Spleen (tissue), 11 donors: ENCODE data around the gene SIAH2. TPM values are rescaled to one million over a fixed set of nuclear protein-coding genes. Genes with fewer than 3 reads are reported as not detected.
"Not testable (repeated sequence)": the region's sequence is repeated elsewhere in the genome, so short reads cannot be mapped to it uniquely, and the experiment has no call there.

Experiments used
- DNase-seq: peaks from one replicate; pipeline ENCODE4 v3.0.0-alpha.2; 2020
- H3K27ac ChIP-seq, 8 donors: fragments of 200-600 bp; sonication (generic) in 7 of 8; 1 replicate in 4 of 8; 2 replicates in 4 of 8; pipeline versions ENCODE4 v1.5.0 to v1.8.0; 2016 to 2021; ENCODE audit warnings: inconsistent platforms in 4 of 8, mild to moderate bottlenecking in 4 of 8, moderate library complexity in 1 of 8
- H3K27me3 ChIP-seq, 7 donors: fragments of 200-600 bp; sonication (generic) in 6 of 7; replicated peaks in 1 of 7; 1 replicate in 4 of 7; 2 replicates in 3 of 7; pipeline versions ENCODE4 v1.5.0 to v1.8.0; 2016 to 2021; ENCODE audit warnings: inconsistent platforms in 3 of 7, mild to moderate bottlenecking in 1 of 7
- H3K36me3 ChIP-seq, 6 donors: fragments of 200-600 bp; sonication (generic) in 5 of 6; 1 replicate in 4 of 6; 2 replicates in 2 of 6; pipeline versions ENCODE4 v1.5.0 to v1.8.0; 2016 to 2021; ENCODE audit warnings: inconsistent platforms in 2 of 6
- H3K4me1 ChIP-seq, 6 donors: fragments of 200-600 bp; sonication (generic) in 5 of 6; 1 replicate in 3 of 6; 2 replicates in 3 of 6; pipeline versions ENCODE4 v1.5.0 to v1.8.0; 2016 to 2021; ENCODE audit warnings: inconsistent platforms in 3 of 6
- H3K4me3 ChIP-seq, 8 donors: fragments of 200-600 bp; sonication (generic) in 7 of 8; 1 replicate in 4 of 8; 2 replicates in 4 of 8; pipeline versions ENCODE4 v1.5.0 to v1.8.0; 2016 to 2021; ENCODE audit warnings: inconsistent platforms in 4 of 8, mild to moderate bottlenecking in 4 of 8, moderate library complexity in 2 of 8
- H3K9me3 ChIP-seq, 8 donors: fragments of 200-600 bp; sonication (generic) in 7 of 8; 1 replicate in 4 of 8; 2 replicates in 4 of 8; pipeline versions ENCODE4 v1.5.0 to v1.8.0; 2016 to 2021; ENCODE audit warnings: inconsistent platforms in 4 of 8
- POLR2A ChIP-seq, 3 donors: fragments of 450-650 bp; IDR thresholded peaks; one replicate each; pipeline ENCODE4 v1.5.1; 2017; ENCODE audit warnings: antibody characterized with exemption in 3 of 3, mild to moderate bottlenecking in 1 of 3
- POLR2AphosphoS5 ChIP-seq, 3 donors: sonication (generic); formaldehyde crosslinking; IDR thresholded peaks; one replicate each; pipeline ENCODE4 v1.5.1; 2017; ENCODE audit warnings: antibody characterized with exemption in 3 of 3
- WGBS, 5 donors: extraction: QIAGEN DNeasy Blood & Tissue Kit in 3 of 5; methylation state at CpG; one replicate each; pipeline versions ENCODE4 v1.1.5 to v1.1.7; 2013 to 2018; 5-methylcytosine and 5-hydroxymethylcytosine counted together
- intact Hi-C: fragments of 100-400 bp; cut with DNase I; formaldehyde crosslinking; loops from one replicate; pipeline ENCODE4 v1.15.0; 2023; ENCODE audit warnings: low total_unique reads
- polyA plus RNA-seq, 3 donors: library from polyadenylated mRNA; stranded (reverse); fragments of 200-250 nt; gene quantifications; one replicate each; pipeline ENCODE4 v1.2.1, GENCODE V29; 2013
- total RNA-seq, 7 donors: library from RNA; depleted of rRNA in 3 of 7; stranded (reverse); fragments of >200 nt in 3 of 7; fragmentation: NEBNext Ultra II Directional in 4 of 7; extraction: Animal tissue kit (Norgen Biotek cat#: 25700) in 4 of 7; gene quantifications; one replicate each; pipeline versions ENCODE4 v1.1.0 to v1.2.1, GENCODE V29; 2016 to 2021
- TF ChIP-seq, protein P1 (sequence below), 11 experiments: fragments of 200-600 bp in 7 of 11; fragments of 450-650 bp in 4 of 11; sonication (generic) in 4 of 11; IDR thresholded peaks in 8 of 11; conservative IDR thresholded peaks in 3 of 11; 1 replicate in 7 of 11; 2 replicates in 4 of 11; pipeline versions ENCODE4 v1.4.0 to v1.8.0; 2016 to 2021; ENCODE audit warnings: antibody characterized with exemption in 11 of 11, inconsistent platforms in 4 of 11, mild to moderate bottlenecking in 1 of 11
- donor health status: healthy with polysubstance abuse.
- donor health status: DM: no; HTN: no; CAD: no; lungs with moderate emphysema.
- donor health status: DM: no; HTN: no; CAD: no.
- donor health status: Bipolar disorder and iron deficiency.
- donor health status: healthy.
- donor health status: DM: no; HTN: no; CAD: no.
- donor health status: DM: yes; HTN: yes; CAD: no.

The SIAH2 gene
- total and polyA plus RNA-seq, 10 donors = 13.6 to 71.3 (median 27.4) TPM

DNA sequence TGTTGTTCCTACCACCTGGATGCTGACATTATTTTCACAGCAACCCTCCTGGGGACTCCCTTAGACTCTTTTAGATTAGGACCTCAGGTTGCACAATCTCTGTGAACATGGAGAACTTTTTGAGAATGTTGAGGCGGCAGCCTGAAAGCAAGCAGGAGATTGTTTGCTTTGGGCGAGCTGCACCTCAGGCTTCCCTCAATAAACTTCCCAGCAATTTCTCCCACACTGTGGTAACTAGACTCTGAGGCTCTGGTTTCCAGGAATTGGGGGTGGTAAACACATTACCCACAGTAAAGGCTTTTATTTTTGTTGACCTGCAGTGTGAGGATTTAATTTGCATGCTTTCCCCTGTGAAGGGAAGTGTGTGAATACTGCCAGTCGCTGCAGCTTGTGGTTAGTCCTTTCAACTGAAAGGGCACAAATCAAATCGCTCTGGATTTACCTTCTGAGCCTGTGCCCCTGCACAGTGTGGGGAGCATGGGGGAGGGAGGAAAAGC lies 35.2 kb upstream of the SIAH2 start:
- H3K4me3 ChIP-seq = no peak overlapping the region
- intact Hi-C loops = loop anchor here (10.0 kb wide), 1 partner anchor 67 kb away; no protein-coding TSS in a partner anchor
- WGBS, 5 donors = 10 to 23% (median 15%) methylated on average over 4 of the region's 4 CpGs
- peaks cover 0 to 13% (median 3%) of the 10 kb centered on the region in 6 donors for H3K4me1 ChIP-seq
- no peaks in the 10 kb centered on the region for H3K9me3 ChIP-seq
- H3K27me3 ChIP-seq = peaks cover 0 to 9% (median 0%) of the 10 kb centered on the region in 7 donors
- DNase-seq = no peak
- H3K36me3 ChIP-seq = no peaks in the 10 kb centered on the region
- no peak for TF ChIP-seq POLR2AphosphoS5 (IDR thresholded peaks at IDR 0.05)
- TF ChIP-seq POLR2A (IDR thresholded peaks at IDR 0.05) = no peak
- TF ChIP-seq, protein P1, sequence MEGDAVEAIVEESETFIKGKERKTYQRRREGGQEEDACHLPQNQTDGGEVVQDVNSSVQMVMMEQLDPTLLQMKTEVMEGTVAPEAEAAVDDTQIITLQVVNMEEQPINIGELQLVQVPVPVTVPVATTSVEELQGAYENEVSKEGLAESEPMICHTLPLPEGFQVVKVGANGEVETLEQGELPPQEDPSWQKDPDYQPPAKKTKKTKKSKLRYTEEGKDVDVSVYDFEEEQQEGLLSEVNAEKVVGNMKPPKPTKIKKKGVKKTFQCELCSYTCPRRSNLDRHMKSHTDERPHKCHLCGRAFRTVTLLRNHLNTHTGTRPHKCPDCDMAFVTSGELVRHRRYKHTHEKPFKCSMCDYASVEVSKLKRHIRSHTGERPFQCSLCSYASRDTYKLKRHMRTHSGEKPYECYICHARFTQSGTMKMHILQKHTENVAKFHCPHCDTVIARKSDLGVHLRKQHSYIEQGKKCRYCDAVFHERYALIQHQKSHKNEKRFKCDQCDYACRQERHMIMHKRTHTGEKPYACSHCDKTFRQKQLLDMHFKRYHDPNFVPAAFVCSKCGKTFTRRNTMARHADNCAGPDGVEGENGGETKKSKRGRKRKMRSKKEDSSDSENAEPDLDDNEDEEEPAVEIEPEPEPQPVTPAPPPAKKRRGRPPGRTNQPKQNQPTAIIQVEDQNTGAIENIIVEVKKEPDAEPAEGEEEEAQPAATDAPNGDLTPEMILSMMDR (IDR thresholded peaks at IDR 0.05 in 8 of 11, conservative IDR thresholded peaks at IDR 0.05 in 3 of 11) = no peak
- no peak overlapping the region for H3K27ac ChIP-seq

DNA sequence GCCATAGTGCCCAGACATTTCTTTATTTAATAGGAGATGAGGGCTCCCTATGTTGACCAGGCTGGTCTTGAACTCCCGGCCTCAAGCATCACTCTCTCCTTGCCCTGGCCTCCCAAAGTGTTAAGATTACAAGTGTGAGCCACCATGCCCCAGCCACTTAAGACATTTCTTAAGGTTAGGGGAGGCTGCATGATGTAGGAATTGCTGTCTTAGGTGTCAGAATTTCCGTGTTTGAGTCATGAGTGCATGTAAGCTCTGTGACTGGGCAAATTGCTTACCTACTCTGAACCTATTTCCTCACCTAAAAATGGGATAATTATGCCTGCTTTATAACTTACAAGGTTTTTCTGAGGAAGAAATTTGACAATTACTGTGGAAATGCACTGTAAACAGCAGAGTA lies 34.2 kb upstream of the SIAH2 start:
- H3K9me3 ChIP-seq = no peaks in the 10 kb centered on the region
- no peaks in the 10 kb centered on the region for H3K36me3 ChIP-seq
- TF ChIP-seq POLR2A (IDR thresholded peaks at IDR 0.05) = no peak
- TF ChIP-seq, protein P1 (IDR thresholded peaks at IDR 0.05 in 8 of 11, conservative IDR thresholded peaks at IDR 0.05 in 3 of 11) = no peak
- no peak for TF ChIP-seq POLR2AphosphoS5 (IDR thresholded peaks at IDR 0.05)
- intact Hi-C loops = loop anchor here (10.0 kb wide), 1 partner anchor 68 kb away; no protein-coding TSS in a partner anchor
- H3K27me3 ChIP-seq = peaks cover 0 to 9% (median 0%) of the 10 kb centered on the region in 7 donors
- H3K4me3 ChIP-seq = no peak overlapping the region
- no peak overlapping the region for H3K27ac ChIP-seq
- WGBS, 5 donors = 83 to 96% (median 92%) methylated on average over 2 of the region's 2 CpGs
- peaks cover 0 to 13% (median 3%) of the 10 kb centered on the region in 6 donors for H3K4me1 ChIP-seq
- DNase-seq = no peak

DNA sequence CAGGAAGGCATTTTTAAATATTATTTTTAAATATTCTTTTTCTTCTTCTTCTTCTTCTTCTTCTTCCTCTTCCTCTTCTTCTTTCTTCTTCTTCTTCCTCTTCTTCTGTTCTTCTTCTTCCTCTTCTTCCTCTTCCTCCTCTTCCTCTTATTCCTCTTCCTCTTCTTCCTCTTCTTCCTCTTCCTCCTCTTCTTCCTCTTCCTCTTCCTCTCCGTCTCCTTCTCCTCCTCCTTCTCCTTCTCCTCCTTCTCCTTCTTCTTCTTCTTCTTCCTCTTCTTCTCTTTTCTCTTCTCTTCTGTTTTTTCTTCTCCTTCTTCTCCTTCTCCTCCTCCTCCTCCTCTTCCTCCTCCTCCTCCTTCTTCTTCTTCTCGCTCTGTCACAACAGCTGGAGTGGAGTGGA lies 33.6 kb upstream of the SIAH2 start:
- 38 to 73% (median 64%) methylated on average over 2 of the region's 2 CpGs for WGBS, 5 donors
- H3K4me3 ChIP-seq, H3K27me3 ChIP-seq, DNase-seq, H3K9me3 ChIP-seq, H3K36me3 ChIP-seq, H3K27ac ChIP-seq: not testable (repeated sequence)
- peaks cover 0 to 13% (median 3%) of the 10 kb centered on the region in 6 donors for H3K4me1 ChIP-seq
- intact Hi-C loops = loop anchor here (10.0 kb wide), 1 partner anchor 68 kb away; no protein-coding TSS in a partner anchor

DNA sequence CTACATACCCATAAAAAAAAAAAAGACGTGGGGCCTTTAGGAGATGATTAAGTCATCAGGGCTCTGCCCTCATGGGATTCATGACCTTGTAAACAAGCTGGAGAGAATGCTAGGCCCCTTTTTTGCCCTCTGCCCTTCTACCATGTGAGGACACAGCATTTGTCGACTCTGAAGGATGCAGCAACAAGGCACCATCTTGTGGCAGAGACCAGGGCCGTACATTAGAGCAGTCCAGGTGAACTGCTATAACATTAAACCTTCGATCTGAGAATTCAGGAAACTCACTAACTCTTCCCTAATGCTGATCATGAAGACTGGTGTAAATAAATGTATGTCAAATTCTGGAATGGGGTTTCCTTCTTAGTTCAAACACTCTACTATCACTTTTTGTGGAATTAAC lies 30.7 kb upstream of the SIAH2 start:
- Histone ChIP-seq H3K4me3 (no peak overlapping the region), H3K4me1 (peaks cover 0 to 7% (median 3%) of the 10 kb centered on the region in 6 donors), H3K27ac (no peak overlapping the region), H3K36me3 (no peaks in the 10 kb centered on the region), H3K27me3 (no peaks in the 10 kb centered on the region), H3K9me3 (no peaks in the 10 kb centered on the region)
- intact Hi-C loops = loop anchor here (10.0 kb wide), 1 partner anchor 71 kb away; no protein-coding TSS in a partner anchor
- TF ChIP-seq, protein P1 (IDR thresholded peaks at IDR 0.05 in 8 of 11, conservative IDR thresholded peaks at IDR 0.05 in 3 of 11) = no peak
- TF ChIP-seq POLR2AphosphoS5 (IDR thresholded peaks at IDR 0.05) = no peak
- no peak for TF ChIP-seq POLR2A (IDR thresholded peaks at IDR 0.05)
- no peak for DNase-seq
- WGBS, 5 donors = 77 to 87% (median 81%) methylated on average over 4 of the region's 4 CpGs
